NCI-H526 treated with DMSO at 0.1 percent for 48 hours (cell line): ENCODE data around the gene RORB.

Source experiments
- DNase-seq: peaks from one replicate; lab custom pipeline; 2025; lab: John Stamatoyannopoulos, UW

Gene RORB

GRCh38 chr9:74719306-74719705 is 222.2 kb downstream of the RORB start:
- DNase-seq: no peak

GRCh38 chr9:74721696-74722660 is 224.8 kb downstream of the RORB start:
- DNase-seq: no peak

- no peak for DNase-seq
Observed at GRCh38 chr9:74724317-74724716, 227.2 kb downstream of the RORB start.

- DNase-seq: no peak
Observed at GRCh38 chr9:74726581-74726980, 229.4 kb downstream of the RORB start.

DNA sequence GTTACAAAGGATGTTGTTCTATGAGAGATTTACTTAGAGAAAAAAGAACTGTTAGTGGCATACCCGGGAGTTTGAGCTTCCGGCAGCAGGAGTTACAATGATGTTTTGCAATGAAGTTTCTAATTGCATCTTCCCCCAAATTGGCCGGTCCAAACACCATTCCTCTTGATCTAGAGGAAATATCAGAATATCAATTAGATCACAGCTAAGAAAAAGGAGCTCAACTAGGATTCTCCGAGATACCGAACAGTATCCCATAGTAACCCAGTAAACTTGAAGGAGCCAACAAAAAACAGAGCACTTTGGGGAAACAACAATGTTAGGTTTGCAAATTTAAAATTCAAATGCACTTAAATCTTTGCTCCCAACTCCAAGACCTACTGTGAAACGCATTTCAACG is 231.0 kb downstream of the RORB start:
- no peak for DNase-seq

GRCh38 chr9:74729136-74729695 is 232.1 kb downstream of the RORB start:
- no peak for DNase-seq

DNA sequence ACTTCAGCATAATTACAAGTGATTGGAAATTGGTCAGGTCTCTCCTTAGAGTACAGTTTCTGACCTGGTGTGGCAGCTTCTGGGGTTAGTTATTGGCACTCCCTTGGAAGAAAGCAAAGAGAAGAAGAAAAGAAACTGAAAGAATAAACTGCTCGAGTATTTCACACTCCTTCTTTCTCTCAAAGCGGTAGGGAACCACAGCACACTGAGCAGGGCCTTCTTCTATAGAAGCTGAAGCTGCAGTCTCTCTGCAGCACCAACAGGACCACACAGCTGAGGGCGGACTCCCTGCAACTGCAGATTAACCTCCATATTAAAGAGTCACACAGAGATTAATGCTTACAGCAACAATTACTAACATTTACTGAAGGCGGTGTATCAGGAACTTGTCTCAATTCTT is 238.6 kb downstream of the RORB start:
- DNase-seq: no peak

DNA sequence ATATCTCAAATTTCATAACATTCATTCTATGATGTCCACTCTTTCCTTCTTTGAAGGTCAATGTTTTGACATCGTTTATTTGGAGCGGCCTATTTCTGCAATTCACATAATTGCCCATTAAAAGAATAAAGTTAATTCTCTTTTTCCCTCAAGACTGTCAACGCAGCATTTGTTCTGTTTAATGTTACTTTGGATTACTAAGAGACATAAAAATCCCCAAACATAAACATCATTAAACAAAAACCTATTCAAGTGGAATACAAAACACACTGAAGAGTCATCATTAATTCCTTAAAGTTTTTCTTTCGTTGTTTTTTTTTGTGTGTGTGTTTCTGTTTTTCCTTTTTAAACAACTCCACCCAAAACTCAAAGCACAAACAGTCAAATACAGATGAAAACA is 239.5 kb downstream of the RORB start:
- DNase-seq: no peak

DNA sequence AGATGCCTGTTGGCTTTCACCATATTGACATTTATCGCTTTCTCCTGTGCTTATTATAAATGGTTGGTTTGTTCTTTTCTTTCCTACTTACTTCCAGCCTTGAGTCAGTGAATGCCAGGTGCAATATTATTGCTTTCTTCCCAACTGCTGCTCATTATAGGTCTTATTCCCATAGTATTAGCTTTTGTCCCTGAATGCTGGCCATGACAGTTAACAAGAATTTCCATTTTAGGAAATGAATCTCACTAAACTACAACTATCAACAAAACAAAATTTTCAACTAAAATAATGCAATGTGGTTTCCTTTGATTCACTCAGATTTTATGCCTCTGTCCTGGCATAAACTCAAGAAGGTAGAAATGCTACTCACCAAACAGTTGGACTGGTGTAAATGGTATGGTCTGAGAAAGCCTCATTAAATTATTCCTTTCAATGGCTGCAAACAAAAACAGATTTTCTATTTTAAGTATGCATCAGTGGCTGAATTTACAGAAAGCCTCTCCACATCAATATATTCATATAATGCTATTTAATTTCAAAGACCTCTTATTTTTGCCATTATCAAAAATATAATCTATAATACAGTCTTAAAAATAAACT is 245.2 kb downstream of the RORB start:
- no peak for DNase-seq
